Bronchial epithelial cell (primary cell): ENCODE results near the gene DUT. TPM values are rescaled to one million over a fixed set of nuclear protein-coding genes. Genes with fewer than 3 reads are reported as not detected.
A peak's percentile ranks its signal among the peaks of the same experiment; 100 is the strongest.

Experiments used
- DNase-seq: peaks from one replicate; pipeline ENCODE4 v3.0.0-alpha.2; 2010; ENCODE audit warnings: low read depth
- FAIRE-seq: peaks from 2 replicates; lab custom pipeline; 2011; peaks lifted over from hg19 to GRCh38; lab: Jason Lieb, UNC
- H3K27me3 ChIP-seq: 2 replicates; pipeline ENCODE4 v1.5.1; 2011; ENCODE audit warnings: low read length; ENCODE audit not compliant: control insufficient read depth, insufficient read depth
- H3K36me3 ChIP-seq: 2 replicates; pipeline ENCODE4 v1.5.1; 2011; ENCODE audit warnings: low read length; ENCODE audit not compliant: control insufficient read depth, insufficient read depth
- H3K4me3 ChIP-seq: 2 replicates; pipeline ENCODE4 v1.5.1; 2011; ENCODE audit warnings: mild to moderate bottlenecking, low read depth, low read length, control low read depth
- CTCF ChIP-seq: IDR thresholded peaks from 2 replicates; pipeline ENCODE4 v1.5.1; 2011; ENCODE audit warnings: mild to moderate bottlenecking, moderate library complexity, low read length, control low read depth, inconsistent platforms; ENCODE audit not compliant: insufficient read depth, severe bottlenecking
- total RNA-seq: library from RNA; depleted of rRNA; stranded (reverse); fragments of >200 nt; gene quantifications from 2 replicates; pipeline ENCODE4 v1.2.1, GENCODE V29; 2014

Gene DUT
- total RNA-seq, 1 donor from 2014 or later: 30.8 TPM

- DNase-seq (no peak), FAIRE-seq (no peak)
- TF ChIP-seq CTCF: no peak
- Histone ChIP-seq H3K4me3 (no peak overlapping the region), H3K27me3 (no peaks in the 10 kb centered on the region), H3K36me3 (peaks cover 7% of the 10 kb centered on the region)
Observed at GRCh38 chr15:48337607-48338006, 6.4 kb downstream of the DUT start.

DNA sequence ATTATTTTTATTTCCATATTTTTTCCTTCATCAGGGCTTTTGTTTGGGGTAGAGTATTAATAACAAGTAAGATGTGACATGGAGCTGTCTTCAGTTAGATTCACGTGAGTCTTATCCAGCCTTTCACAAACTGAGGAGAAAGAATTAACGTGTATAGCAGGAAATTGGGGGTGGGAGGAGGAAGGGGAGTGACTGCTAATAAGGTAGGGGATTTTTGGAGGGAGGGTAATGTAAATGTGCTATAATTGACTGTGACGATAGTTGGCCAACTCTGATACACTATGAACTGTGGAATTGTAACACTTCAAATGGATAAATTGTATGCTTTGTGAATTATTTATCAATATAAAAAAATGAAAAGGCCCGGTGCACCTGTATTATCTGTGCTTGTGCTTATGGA, 8.9 kb downstream of the DUT start:
- no peak overlapping the region for H3K4me3 ChIP-seq
- H3K27me3 ChIP-seq: no peaks in the 10 kb centered on the region
- peaks cover 7% of the 10 kb centered on the region for H3K36me3 ChIP-seq
- TF ChIP-seq CTCF: no peak
- DNase-seq: no peak
- no peak for FAIRE-seq

GRCh38 chr15:48343865-48344264, 12.6 kb downstream of the DUT start:
- TF ChIP-seq CTCF: no peak
- H3K36me3 ChIP-seq: no peaks in the 10 kb centered on the region
- DNase-seq (no peak), FAIRE-seq (no peak)
- H3K27me3 ChIP-seq: no peaks in the 10 kb centered on the region
- H3K4me3 ChIP-seq: no peak overlapping the region

DNA sequence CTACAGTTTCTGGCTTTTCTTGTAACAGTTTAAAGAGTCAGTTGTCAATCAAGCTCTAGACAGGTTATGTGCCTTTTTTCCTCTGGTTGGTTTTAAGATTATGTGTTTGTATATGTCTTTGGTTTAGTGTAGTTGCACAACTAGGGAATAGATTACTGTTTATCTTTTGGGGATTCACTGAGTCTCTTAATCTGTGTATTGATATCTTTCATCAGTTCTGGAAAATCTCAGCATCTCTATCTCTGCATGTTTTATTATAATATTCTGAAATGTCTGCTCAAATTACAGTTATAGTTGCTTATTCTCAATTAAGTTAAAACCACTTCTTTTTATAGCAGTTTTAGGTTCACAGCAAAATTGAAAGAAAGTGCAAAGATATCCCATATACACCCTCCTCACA, 14.3 kb downstream of the DUT start:
- Histone ChIP-seq H3K36me3 (no peaks in the 10 kb centered on the region), H3K4me3 (no peak overlapping the region), H3K27me3 (no peaks in the 10 kb centered on the region)
- DNase-seq (no peak), FAIRE-seq (no peak)
- TF ChIP-seq CTCF: no peak

- no peaks in the 10 kb centered on the region for H3K27me3 ChIP-seq
- H3K36me3 ChIP-seq: no peaks in the 10 kb centered on the region
- H3K4me3 ChIP-seq: no peak overlapping the region
- TF ChIP-seq CTCF: peak; percentile 72
- FAIRE-seq: no peak
- DNase-seq: peak; percentile 65
Observed at GRCh38 chr15:48352474-48353072, 21.3 kb downstream of the DUT start.

DNA sequence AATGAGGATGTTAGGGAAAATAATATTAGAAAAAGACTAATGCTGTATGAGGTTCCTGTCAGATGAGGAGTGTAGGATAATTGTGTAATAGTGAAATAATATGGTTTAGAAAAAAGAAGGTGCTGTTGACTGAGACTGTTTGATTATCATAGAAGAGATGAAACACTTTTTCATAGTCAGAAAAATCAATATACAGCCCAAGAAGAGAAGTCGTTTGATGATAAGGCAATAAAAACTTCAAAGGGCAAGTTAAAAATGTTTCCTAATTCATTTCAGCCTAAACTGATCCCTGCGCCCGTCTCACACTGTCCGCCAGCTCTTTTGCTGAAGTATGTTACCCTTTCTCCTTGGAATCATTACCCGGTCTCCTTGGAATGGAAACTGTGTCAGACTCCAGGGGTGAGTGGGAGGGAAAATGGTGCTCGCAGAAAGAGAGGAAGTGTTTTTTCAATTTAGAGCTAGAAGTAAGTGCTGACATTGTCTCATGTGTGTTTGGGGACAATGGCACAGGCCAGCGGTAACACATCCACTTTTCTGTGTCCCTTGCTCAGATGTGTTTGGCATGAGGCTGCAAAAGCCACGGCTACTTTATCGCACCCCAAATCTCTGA, 23.6 kb downstream of the DUT start:
- no peak overlapping the region for H3K4me3 ChIP-seq
- no peak for FAIRE-seq
- no peak for DNase-seq
- H3K27me3 ChIP-seq: no peaks in the 10 kb centered on the region
- TF ChIP-seq CTCF: no peak
- H3K36me3 ChIP-seq: no peaks in the 10 kb centered on the region
